ENCODE results near the gene EOGT.
A peak's percentile ranks its signal among the peaks of the same experiment; 100 is the strongest.

The EOGT gene

DNA sequence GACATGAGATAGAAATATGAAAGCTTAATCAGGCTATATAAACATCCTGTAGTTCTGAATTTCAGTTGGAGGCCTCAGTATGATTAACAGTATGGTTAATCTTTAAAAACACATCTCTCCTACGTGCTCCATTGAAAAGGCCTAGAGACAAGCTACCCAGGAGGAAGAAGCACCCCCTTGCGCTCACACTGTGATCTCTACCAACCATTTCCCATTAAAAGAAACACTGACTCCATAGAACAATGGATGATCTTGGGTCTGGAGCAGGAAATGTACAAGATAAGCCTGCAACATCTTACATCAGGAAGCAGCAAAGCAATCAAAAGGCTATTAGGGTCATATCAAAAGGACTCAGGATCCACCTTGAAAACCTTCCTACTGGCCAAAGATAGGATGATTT is 3.4 kb upstream of the EOGT start:
- TF ChIP-seq GATA1 (IDR thresholded peaks at IDR 0.05; ENCODE audit: low read depth, low read length): no peak
- TF ChIP-seq POLR2A (IDR thresholded peaks at IDR 0.05; ENCODE audit: low read length): no peak
- DNase-seq: no peak

- no peak for DNase-seq
- no peak for TF ChIP-seq POLR2A (IDR thresholded peaks at IDR 0.05; ENCODE audit: low read length)
- TF ChIP-seq GATA1 (IDR thresholded peaks at IDR 0.05; ENCODE audit: low read depth, low read length): no peak
These were observed 2.6 kb upstream of the EOGT start for GRCh38 chr3:69016102-69016501.

DNA sequence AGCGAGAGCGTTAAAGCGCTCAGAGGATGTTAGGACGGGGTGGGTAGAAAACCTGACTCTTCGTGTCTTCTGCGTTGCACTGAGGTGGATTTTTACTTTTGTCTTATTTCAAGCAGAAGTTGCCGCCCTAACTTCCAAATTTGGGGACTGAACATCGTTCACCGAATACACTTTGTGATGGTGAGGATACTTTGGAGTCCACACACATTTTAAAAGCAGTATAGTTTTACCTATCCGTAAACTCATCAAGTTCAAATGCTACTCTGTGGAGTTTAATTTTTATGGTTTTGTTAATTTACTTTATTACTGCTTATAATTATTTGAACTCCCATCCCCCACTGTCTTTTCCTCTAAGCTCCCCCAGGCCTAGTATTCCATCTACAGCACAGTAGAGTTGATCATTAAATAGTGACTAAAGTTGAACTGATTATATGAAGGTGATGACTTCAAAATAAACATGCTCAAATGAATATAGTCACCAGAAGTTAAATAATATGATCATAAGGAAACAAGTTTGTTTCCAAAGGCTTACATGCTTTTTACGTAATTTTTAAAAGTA is 617 bp upstream of the EOGT start:
- DNase-seq: no peak
- peak; percentile 29 for TF ChIP-seq POLR2A (IDR thresholded peaks at IDR 0.05; ENCODE audit: low read length)
- no peak for TF ChIP-seq GATA1 (IDR thresholded peaks at IDR 0.05; ENCODE audit: low read depth, low read length)

DNA sequence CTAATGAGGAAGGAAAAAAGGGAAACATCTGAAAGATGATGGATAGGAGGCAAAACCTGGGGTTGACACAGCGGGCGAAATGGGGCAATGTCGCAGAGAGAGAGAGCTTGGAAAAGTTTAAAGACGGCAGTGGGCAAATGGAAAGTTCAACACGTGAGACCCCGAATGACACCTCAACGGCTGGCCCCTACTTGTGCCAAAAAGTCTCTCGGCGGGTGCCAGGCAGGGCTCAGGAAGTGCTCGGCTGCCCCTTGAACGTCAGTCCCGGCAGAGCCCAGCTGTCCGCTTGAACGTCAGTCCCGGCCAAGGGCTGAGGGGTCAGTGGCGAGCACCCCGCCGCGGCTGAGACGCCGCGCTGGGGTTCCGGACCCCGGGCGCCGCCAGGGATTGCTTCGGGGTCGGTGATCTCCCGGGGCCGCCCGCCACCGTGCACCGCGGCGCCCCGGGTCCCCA is 658 bp downstream of the EOGT start:
- TF ChIP-seq POLR2A (IDR thresholded peaks at IDR 0.05; ENCODE audit: low read length) (no peak), GATA1 (IDR thresholded peaks at IDR 0.05; ENCODE audit: low read depth, low read length) (no peak)
- DNase-seq: peak; percentile 59 to 65

DNA sequence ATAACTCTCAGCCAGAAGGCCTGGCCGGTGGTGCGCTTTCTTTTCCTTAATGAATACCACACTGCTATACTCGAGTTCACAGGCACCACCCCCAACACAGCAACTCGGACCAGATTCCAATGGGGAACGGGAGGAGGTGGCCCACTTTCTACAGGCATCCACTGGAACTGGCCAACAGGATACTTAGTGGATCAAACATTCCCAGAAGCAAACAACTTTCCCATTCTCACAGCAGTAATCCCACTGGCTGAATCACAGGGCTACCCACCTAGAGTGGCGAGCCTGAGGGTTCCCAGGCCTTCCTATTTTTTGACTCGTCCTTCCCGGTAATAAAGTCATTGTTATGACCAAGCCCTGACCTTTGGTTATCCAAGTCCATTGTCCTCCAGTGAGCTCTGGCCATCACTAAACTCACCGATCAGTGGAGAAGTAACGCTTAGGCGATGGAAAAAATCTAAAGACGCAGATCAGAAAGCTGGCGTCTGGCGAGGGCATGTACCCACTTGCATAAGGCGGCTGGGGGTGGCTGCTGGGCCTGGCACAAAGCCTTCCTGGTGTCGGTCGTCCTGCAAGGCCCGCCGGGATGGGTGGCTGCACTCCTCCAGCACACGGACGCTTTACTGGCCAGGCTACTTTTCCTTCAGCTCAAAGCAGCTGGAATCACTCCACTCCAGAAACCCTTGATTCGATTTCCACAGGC is 1.2 kb downstream of the EOGT start:
- DNase-seq: no peak
- TF ChIP-seq GATA1 (IDR thresholded peaks at IDR 0.05; ENCODE audit: low read depth, low read length) (no peak), POLR2A (IDR thresholded peaks at IDR 0.05; ENCODE audit: low read length) (no peak)

GRCh38 chr3:69011096-69011730 is 2.3 kb downstream of the EOGT start:
- TF ChIP-seq GATA1 (IDR thresholded peaks at IDR 0.05; ENCODE audit: low read depth, low read length) (no peak), POLR2A (IDR thresholded peaks at IDR 0.05; ENCODE audit: low read length) (no peak)
- no peak for DNase-seq

GRCh38 chr3:69009559-69010410 is 3.7 kb downstream of the EOGT start:
- no peak for DNase-seq
- TF ChIP-seq GATA1 (IDR thresholded peaks at IDR 0.05; ENCODE audit: low read depth, low read length): no peak
- no peak for TF ChIP-seq POLR2A (IDR thresholded peaks at IDR 0.05; ENCODE audit: low read length)

DNA sequence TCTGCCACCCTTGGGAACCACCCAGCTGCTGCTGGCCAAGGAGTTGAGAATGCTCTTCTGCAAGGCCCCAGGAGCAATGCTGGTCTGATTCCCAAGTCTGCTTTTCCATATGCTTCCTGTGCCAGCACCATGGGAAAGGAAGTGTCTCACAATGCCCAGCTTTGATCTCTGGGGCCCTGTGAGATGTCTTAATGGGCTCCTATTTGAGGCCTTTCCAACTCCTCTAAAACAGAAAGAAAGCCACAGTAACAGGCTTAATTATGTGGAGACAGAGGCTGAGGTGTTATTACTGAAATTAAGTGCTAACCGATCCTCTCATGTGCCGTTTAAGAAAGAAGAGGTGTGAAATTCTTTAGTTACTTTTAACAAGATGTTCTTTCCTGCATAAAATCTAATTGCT is 4.5 kb downstream of the EOGT start:
- TF ChIP-seq GATA1 (IDR thresholded peaks at IDR 0.05; ENCODE audit: low read depth, low read length) (no peak), POLR2A (IDR thresholded peaks at IDR 0.05; ENCODE audit: low read length) (no peak)
- no peak for DNase-seq

- TF ChIP-seq GATA1 (IDR thresholded peaks at IDR 0.05; ENCODE audit: low read depth, low read length): no peak
- no peak for TF ChIP-seq POLR2A (IDR thresholded peaks at IDR 0.05; ENCODE audit: low read length)
- no peak for DNase-seq
These were observed 7.5 kb downstream of the EOGT start for GRCh38 chr3:69005791-69006482.

GRCh38 chr3:69005071-69005790 is 8.3 kb downstream of the EOGT start:
- TF ChIP-seq GATA1 (IDR thresholded peaks at IDR 0.05; ENCODE audit: low read depth, low read length) (no peak), POLR2A (IDR thresholded peaks at IDR 0.05; ENCODE audit: low read length) (no peak)
- DNase-seq: no peak

GRCh38 chr3:69004138-69004537 is 9.3 kb downstream of the EOGT start:
- DNase-seq: no peak
- TF ChIP-seq GATA1 (IDR thresholded peaks at IDR 0.05; ENCODE audit: low read depth, low read length) (no peak), POLR2A (IDR thresholded peaks at IDR 0.05; ENCODE audit: low read length) (no peak)

DNA sequence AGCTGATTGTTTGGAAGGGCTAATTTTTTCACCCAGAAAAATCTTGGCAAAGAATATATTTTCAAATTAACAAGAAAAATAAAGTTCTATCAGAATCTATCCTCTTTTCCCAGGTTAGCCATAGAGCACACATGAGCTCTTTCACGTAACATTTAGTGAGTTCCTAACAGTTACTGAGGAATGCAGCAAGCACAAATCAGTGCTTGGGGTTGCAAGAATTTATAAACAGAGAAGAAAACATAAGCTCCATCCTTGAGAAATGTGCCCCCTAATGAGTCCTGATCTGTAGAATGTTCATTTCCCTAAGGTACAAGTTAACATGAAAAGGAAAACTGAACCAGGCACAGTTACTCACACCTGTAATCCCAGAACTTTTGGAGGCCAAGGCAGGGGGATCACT is 13.9 kb downstream of the EOGT start:
- DNase-seq: no peak
- TF ChIP-seq POLR2A (IDR thresholded peaks at IDR 0.05; ENCODE audit: low read length) (no peak), GATA1 (IDR thresholded peaks at IDR 0.05; ENCODE audit: low read depth, low read length) (no peak)

DNA sequence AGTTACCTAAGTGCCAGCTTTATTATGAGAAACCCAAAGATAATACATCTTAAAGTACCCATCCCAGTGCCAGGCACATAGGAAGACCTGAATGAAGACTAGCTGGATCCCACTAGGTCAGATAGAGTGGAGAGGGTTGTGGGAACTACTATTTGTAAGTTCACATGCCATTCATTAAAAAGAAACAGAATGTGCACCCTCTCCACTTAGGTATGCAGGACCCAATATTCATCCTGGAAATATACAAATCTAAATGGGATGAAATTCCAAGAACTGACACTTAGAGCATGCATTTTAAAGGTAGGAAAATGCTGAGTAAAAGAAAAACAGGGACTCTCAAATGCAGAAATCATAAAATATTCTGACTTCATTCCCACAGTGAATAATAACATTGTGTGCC is 14.3 kb downstream of the EOGT start:
- no peak for DNase-seq
- no peak for TF ChIP-seq POLR2A (IDR thresholded peaks at IDR 0.05; ENCODE audit: low read length)
- no peak for TF ChIP-seq GATA1 (IDR thresholded peaks at IDR 0.05; ENCODE audit: low read depth, low read length)
